ENCODE measurements around the gene RFX6.

DNA sequence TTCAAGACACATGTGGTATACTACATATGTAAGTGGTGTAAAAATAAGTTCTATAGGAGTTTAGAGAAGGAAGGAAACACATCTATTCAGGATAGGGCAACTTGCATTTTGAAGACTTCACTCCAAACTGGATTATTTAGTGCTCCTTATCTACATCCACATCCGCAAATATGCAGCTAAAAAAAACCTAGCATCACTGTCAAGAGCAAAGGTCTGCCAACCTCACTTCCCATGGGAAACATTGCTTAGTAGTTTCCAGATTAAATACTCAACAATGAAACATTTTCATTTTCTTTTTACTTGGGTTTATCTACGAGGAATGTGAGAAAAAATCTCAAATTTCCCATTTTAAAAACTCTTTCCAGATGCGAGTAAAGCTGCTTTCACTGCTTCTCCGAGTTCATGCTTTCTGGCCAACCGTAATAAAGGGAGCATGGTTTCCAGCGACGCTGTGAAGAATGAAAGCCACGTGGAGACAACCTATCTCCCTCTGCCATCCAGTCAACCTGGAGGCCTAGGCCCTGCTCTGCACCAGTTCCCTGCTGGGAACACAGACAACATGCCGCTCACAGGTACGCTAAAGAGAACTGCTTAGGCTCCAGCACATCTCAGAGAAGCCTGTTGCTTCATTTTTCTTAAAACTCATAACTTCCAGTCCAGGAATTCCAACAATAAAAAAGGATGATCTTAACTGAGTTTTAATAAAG is 48.2 kb downstream of the RFX6 start:
- TF ChIP-seq, protein P1, sequence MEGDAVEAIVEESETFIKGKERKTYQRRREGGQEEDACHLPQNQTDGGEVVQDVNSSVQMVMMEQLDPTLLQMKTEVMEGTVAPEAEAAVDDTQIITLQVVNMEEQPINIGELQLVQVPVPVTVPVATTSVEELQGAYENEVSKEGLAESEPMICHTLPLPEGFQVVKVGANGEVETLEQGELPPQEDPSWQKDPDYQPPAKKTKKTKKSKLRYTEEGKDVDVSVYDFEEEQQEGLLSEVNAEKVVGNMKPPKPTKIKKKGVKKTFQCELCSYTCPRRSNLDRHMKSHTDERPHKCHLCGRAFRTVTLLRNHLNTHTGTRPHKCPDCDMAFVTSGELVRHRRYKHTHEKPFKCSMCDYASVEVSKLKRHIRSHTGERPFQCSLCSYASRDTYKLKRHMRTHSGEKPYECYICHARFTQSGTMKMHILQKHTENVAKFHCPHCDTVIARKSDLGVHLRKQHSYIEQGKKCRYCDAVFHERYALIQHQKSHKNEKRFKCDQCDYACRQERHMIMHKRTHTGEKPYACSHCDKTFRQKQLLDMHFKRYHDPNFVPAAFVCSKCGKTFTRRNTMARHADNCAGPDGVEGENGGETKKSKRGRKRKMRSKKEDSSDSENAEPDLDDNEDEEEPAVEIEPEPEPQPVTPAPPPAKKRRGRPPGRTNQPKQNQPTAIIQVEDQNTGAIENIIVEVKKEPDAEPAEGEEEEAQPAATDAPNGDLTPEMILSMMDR (IDR thresholded peaks at IDR 0.05): no peak
- no peak for TF ChIP-seq POLR2A (IDR thresholded peaks at IDR 0.05)
